ENCODE measurements around the gene SLC25A19.
"Not testable (repeated sequence)": the region's sequence is repeated elsewhere in the genome, so short reads cannot be mapped to it uniquely, and the experiment has no call there.

SLC25A19 gene

GRCh38 chr17:75308732-75309629, 19.7 kb upstream of the SLC25A19 start:
- DNase-seq (ENCODE audit: insufficient read length, low spot score): no peak
- TF ChIP-seq POLR2A (IDR thresholded peaks at IDR 0.05; ENCODE audit: low read depth, low read length) (no peak), POLR2AphosphoS5 (IDR thresholded peaks at IDR 0.05; ENCODE audit: low read depth, low read length) (no peak), TAF1 (IDR thresholded peaks at IDR 0.05; ENCODE audit: low read depth, low read length) (no peak), POU2F2 (IDR thresholded peaks at IDR 0.05; ENCODE audit: low read depth, low read length) (no peak), SPI1 (IDR thresholded peaks at IDR 0.05; ENCODE audit: low read depth, low read length) (no peak), PAX5 (IDR thresholded peaks at IDR 0.05; ENCODE audit: insufficient read depth, low read length, severe bottlenecking) (no peak)
- FAIRE-seq: no peak

- TF ChIP-seq POU2F2 (IDR thresholded peaks at IDR 0.05; ENCODE audit: low read depth, low read length): no peak
- TF ChIP-seq POLR2AphosphoS5 (IDR thresholded peaks at IDR 0.05; ENCODE audit: low read depth, low read length): no peak
- DNase-seq (ENCODE audit: insufficient read length, low spot score): no peak
- no peak for FAIRE-seq
These were observed 18.9 kb upstream of the SLC25A19 start for GRCh38 chr17:75307957-75308731.

- no peak for DNase-seq (ENCODE audit: insufficient read length, low spot score)
- no peak for TF ChIP-seq PAX5 (IDR thresholded peaks at IDR 0.05; ENCODE audit: insufficient read depth, low read length, severe bottlenecking)
- TF ChIP-seq TAF1 (IDR thresholded peaks at IDR 0.05; ENCODE audit: low read depth, low read length): no peak
- no peak for TF ChIP-seq POLR2AphosphoS5 (IDR thresholded peaks at IDR 0.05; ENCODE audit: low read depth, low read length)
- no peak for TF ChIP-seq POLR2A (IDR thresholded peaks at IDR 0.05; ENCODE audit: low read depth, low read length)
- no peak for TF ChIP-seq SPI1 (IDR thresholded peaks at IDR 0.05; ENCODE audit: low read depth, low read length)
- TF ChIP-seq POU2F2 (IDR thresholded peaks at IDR 0.05; ENCODE audit: low read depth, low read length): no peak
- FAIRE-seq: no peak
These were observed 12.4 kb upstream of the SLC25A19 start for GRCh38 chr17:75301502-75302206.

- DNase-seq (ENCODE audit: insufficient read length, low spot score) (no peak), FAIRE-seq (no peak)
- TF ChIP-seq POLR2A (IDR thresholded peaks at IDR 0.05; ENCODE audit: low read depth, low read length): no peak
- TF ChIP-seq POLR2AphosphoS5 (IDR thresholded peaks at IDR 0.05; ENCODE audit: low read depth, low read length): no peak
- TF ChIP-seq POU2F2 (IDR thresholded peaks at IDR 0.05; ENCODE audit: low read depth, low read length): no peak
- TF ChIP-seq TAF1 (IDR thresholded peaks at IDR 0.05; ENCODE audit: low read depth, low read length): no peak
- no peak for TF ChIP-seq SPI1 (IDR thresholded peaks at IDR 0.05; ENCODE audit: low read depth, low read length)
- no peak for TF ChIP-seq PAX5 (IDR thresholded peaks at IDR 0.05; ENCODE audit: insufficient read depth, low read length, severe bottlenecking)
These were observed 11.8 kb upstream of the SLC25A19 start for GRCh38 chr17:75301049-75301448.

- no peak for TF ChIP-seq POLR2A (IDR thresholded peaks at IDR 0.05; ENCODE audit: low read depth, low read length)
- TF ChIP-seq TAF1 (IDR thresholded peaks at IDR 0.05; ENCODE audit: low read depth, low read length): no peak
- TF ChIP-seq SPI1 (IDR thresholded peaks at IDR 0.05; ENCODE audit: low read depth, low read length): no peak
- no peak for FAIRE-seq
- no peak for DNase-seq (ENCODE audit: insufficient read length, low spot score)
These were observed 11.0 kb upstream of the SLC25A19 start for GRCh38 chr17:75300280-75300679.

- no peak for DNase-seq (ENCODE audit: insufficient read length, low spot score)
- peak; percentile 82 for FAIRE-seq
- peak; percentile 97 for TF ChIP-seq SPI1 (IDR thresholded peaks at IDR 0.05; ENCODE audit: low read depth, low read length)
- peak; percentile 80 for TF ChIP-seq POU2F2 (IDR thresholded peaks at IDR 0.05; ENCODE audit: low read depth, low read length)
- TF ChIP-seq TAF1 (IDR thresholded peaks at IDR 0.05; ENCODE audit: low read depth, low read length): peak; percentile 79
- TF ChIP-seq POLR2AphosphoS5 (IDR thresholded peaks at IDR 0.05; ENCODE audit: low read depth, low read length): peak; percentile 93
- TF ChIP-seq PAX5 (IDR thresholded peaks at IDR 0.05; ENCODE audit: insufficient read depth, low read length, severe bottlenecking): no peak
- TF ChIP-seq POLR2A (IDR thresholded peaks at IDR 0.05; ENCODE audit: low read depth, low read length): peak; percentile 95
These were observed 6.2 kb upstream of the SLC25A19 start for GRCh38 chr17:75295201-75296158.

GRCh38 chr17:75292810-75293448, 3.7 kb upstream of the SLC25A19 start:
- not testable (repeated sequence) for FAIRE-seq; DNase-seq (ENCODE audit: insufficient read length, low spot score)

GRCh38 chr17:75289832-75290337, 652 bp upstream of the SLC25A19 start:
- FAIRE-seq (peak; percentile 72), DNase-seq (ENCODE audit: insufficient read length, low spot score) (no peak)
- no peak for TF ChIP-seq TAF1 (IDR thresholded peaks at IDR 0.05; ENCODE audit: low read depth, low read length)
- TF ChIP-seq POLR2A (IDR thresholded peaks at IDR 0.05; ENCODE audit: low read depth, low read length): no peak; the same call in 1 of the 2 replicates
- TF ChIP-seq POLR2AphosphoS5 (IDR thresholded peaks at IDR 0.05; ENCODE audit: low read depth, low read length): no peak
- TF ChIP-seq SPI1 (IDR thresholded peaks at IDR 0.05; ENCODE audit: low read depth, low read length): no peak
- no peak for TF ChIP-seq POU2F2 (IDR thresholded peaks at IDR 0.05; ENCODE audit: low read depth, low read length)
- no peak for TF ChIP-seq PAX5 (IDR thresholded peaks at IDR 0.05; ENCODE audit: insufficient read depth, low read length, severe bottlenecking)

Measured in GM12891 (cell line).